RWPE1 (cell line): Measurements from ENCODE around the gene PGBD1.
"Not testable (repeated sequence)": the region's sequence is repeated elsewhere in the genome, so short reads cannot be mapped to it uniquely, and the experiment has no call there.

Source experiments
- CTCF ChIA-PET: fragments of 350-600 bp; sonication (Branson Sonifier 250); formaldehyde crosslinking; extraction: SDS; loops from one replicate; lab custom pipeline; 2021; lab: Yijun Ruan, JAX
- POLR2A ChIA-PET: fragments of 400-600 bp; formaldehyde crosslinking; extraction: SDS; loops from one replicate; lab custom pipeline; 2020; ENCODE audit warnings: antibody characterized with exemption; ENCODE audit not compliant: low non-redundant PET; lab: Yijun Ruan, JAX
- DNase-seq: peaks from one replicate; pipeline ENCODE4 v3.0.0; 2012; ENCODE audit warnings: low spot score
- H3K27ac ChIP-seq: fragments of 450-650 bp; 2 replicates; pipeline ENCODE4 v1.5.1; 2017
- TF ChIP-seq, protein P1 (sequence below): fragments of 450-650 bp; conservative IDR thresholded peaks from 2 replicates; pipeline ENCODE4 v1.5.1; 2017; ENCODE audit warnings: low read depth, mild to moderate bottlenecking

Gene PGBD1

DNA sequence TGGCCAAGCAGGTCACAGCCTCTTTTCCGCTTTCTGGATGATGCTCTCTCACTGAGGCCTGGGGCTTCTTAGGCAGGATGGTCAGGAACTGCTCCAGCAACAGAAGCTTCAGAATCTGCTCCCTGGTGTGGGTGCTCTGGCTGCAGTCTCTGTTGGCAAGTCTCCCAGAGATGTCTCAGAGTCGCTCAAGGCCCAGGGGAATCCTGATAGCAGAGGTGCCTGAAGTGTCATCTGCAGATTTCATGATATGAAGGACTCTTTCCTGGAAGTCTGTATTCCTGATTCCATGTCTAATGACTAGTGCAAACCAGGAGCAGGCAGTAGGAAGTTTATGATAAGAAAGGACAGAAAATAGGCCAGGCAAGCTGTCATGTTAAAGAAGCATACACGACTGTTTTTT, 34.3 kb downstream of the PGBD1 start:
- TF ChIP-seq, protein P1, sequence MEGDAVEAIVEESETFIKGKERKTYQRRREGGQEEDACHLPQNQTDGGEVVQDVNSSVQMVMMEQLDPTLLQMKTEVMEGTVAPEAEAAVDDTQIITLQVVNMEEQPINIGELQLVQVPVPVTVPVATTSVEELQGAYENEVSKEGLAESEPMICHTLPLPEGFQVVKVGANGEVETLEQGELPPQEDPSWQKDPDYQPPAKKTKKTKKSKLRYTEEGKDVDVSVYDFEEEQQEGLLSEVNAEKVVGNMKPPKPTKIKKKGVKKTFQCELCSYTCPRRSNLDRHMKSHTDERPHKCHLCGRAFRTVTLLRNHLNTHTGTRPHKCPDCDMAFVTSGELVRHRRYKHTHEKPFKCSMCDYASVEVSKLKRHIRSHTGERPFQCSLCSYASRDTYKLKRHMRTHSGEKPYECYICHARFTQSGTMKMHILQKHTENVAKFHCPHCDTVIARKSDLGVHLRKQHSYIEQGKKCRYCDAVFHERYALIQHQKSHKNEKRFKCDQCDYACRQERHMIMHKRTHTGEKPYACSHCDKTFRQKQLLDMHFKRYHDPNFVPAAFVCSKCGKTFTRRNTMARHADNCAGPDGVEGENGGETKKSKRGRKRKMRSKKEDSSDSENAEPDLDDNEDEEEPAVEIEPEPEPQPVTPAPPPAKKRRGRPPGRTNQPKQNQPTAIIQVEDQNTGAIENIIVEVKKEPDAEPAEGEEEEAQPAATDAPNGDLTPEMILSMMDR, result no peak
- ChIA-PET CTCF (no interaction called here), POLR2A (no interaction called here)
- DNase-seq, result no peak
- no peak overlapping the region for H3K27ac ChIP-seq

DNA sequence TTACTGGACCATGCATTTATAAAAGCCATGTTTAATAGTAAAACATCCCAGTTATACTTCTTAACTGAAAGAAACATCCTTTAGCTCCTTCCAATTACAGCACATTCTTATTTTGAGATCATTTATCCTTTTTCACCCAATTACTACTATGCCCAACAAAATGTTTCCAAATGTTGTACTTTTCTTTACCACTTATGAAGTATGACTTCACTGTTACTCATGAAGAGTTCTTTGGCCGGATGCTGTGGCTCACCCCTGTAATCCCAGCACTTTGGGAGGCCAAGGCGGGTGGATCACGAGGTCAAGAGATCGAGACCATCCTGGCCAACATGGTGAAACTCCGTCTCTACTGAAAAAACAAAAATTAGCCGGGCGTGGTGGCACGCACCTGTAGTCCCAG, 36.5 kb downstream of the PGBD1 start:
- POLR2A ChIA-PET, DNase-seq, H3K27ac ChIP-seq: not testable (repeated sequence)
- CTCF ChIA-PET, result interaction anchor here (0.6 kb wide), 1 partner anchor 63 kb away, joined by 3 read pairs; no protein-coding TSS in a partner anchor

DNA sequence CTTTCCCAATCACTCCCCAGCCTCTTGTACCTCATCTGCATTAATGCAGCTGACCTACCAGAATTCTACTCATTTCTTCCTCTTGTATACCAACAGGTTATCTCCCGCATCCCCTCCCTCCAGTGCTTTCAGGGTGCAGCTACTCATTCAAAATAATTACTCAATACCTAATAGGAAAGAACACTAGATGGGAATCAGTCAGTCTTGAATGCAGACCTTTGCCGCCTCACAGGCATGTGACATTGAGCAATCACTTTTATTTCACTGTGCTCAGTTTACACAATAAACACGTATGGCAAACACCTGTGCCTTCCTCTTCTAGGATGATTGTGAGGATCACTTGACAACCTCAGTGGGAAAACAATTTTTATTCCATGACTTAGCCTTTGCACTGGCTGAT, 41.3 kb downstream of the PGBD1 start:
- ChIA-PET CTCF (no interaction called here), POLR2A (no interaction called here)
- DNase-seq, result no peak
- H3K27ac ChIP-seq, result no peak overlapping the region
- TF ChIP-seq, protein P1, result no peak

DNA sequence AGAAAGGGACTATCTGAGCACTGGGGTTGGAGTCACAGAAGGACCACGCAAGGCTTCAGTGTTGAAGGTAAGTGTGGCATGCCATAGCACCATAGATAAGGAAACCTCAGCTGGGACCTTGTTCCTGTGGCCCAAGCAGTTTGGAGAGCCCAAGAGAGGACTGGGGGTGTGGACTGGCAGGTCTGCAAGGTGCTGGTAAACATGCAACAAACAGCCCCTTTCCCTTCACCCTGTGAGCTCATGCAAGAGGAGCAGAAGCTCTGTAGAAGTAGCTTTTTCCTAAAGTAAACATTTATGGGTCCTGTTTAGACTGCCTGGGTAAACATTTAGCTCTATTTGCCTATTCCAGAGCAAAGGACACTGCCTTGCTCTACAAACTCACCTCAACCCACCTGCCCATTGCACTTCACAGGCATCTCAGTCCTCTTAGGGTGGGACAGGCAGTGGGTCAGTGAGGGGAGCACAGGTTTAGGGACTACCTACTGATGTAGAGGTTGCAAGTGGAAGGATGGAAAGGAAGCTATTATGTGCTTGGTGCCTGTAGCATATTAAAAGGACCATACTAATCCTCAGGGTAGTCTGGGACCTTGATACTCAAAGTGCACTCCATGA, 42.5 kb downstream of the PGBD1 start:
- CTCF ChIA-PET, result no interaction called here
- H3K27ac ChIP-seq, result no peak overlapping the region
- TF ChIP-seq, protein P1, result no peak
- POLR2A ChIA-PET, result no interaction called here
- no peak for DNase-seq

DNA sequence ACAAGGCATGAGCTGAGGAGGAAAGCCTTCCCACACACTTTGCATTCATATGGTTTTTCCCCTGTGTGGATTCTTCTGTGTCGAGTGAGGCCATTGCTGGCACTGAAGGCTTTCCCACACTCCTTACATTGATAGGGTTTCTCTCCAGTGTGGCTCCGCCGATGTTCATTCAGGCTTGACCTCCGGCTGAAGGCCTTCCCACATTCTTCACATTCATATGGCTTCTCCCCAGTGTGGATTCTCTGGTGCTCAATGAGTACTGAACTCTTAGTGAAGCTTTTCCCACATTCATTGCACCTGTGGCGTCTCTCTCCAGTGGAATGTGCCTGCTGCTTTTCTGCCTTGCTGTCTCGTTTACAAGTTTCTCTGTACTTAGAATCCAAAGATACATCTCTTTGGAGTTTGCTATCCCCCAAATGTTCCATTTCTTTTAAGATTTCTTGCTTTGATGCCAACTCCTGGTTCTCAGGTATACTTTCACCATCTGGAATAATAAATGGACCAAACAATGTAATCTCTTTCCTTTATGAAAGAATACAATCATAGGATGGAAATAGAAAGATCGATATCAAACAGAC, 45.1 kb downstream of the PGBD1 start:
- ChIA-PET CTCF (no interaction called here), POLR2A (no interaction called here)
- DNase-seq, result no peak
- no peak overlapping the region for H3K27ac ChIP-seq
- TF ChIP-seq, protein P1, result no peak

DNA sequence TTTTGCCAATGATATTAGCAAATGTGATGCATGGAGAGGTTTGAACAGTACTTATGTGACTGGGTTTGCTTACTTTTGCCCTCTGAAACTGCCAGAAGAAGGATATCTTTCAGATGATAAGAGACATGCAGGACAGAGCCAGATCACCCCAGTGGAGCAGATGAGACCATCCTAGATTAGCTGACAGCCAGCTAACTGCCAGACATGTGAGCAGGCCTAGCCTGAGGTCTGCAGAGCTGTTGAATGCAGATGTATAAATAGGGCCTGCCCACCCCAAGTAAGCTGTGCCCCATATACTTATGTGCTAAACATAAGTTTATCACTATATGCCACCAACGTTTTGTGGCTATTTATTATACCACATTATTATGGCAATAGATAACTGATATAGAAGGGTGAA, 48.7 kb downstream of the PGBD1 start:
- ChIA-PET POLR2A (no interaction called here), CTCF (no interaction called here)
- TF ChIP-seq, protein P1, result no peak
- no peak overlapping the region for H3K27ac ChIP-seq
- no peak for DNase-seq

DNA sequence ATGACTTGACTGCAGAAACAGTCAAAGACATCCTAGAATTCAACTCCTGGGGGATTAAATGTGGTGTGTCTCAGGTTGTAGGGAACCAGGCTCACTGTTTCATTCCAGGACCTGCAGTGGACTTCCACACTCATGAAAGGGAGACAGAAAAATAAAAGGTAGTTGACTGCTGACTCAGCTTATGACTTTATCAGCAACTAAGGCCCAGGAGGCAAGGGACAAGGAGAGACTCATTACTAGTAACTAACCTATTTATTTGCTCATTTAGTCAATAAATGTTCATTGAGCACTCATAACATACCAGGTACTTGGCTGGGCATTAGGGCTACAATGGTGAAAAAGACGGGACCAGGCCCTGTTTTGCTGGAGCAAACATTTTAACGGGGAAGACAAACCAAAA, 51.7 kb downstream of the PGBD1 start:
- POLR2A ChIA-PET, result interaction anchor here (0.7 kb wide), 1 partner anchor 8 kb away, joined by 3 read pairs; no protein-coding TSS in a partner anchor
- CTCF ChIA-PET, result no interaction called here
- H3K27ac ChIP-seq, result no peak overlapping the region
- DNase-seq, result no peak
- TF ChIP-seq, protein P1, result no peak
